GM12878 (cell line): Measurements from ENCODE around the gene ZNF532.

Experiments used
- ATF7 ChIP-seq: fragments of 450-650 bp; IDR thresholded peaks from 2 replicates; pipeline ENCODE4 v1.6.1; 2016; ENCODE audit warnings: low read depth, mild to moderate bottlenecking
- BRCA1 ChIP-seq: IDR thresholded peaks from 2 replicates; pipeline ENCODE4 v1.6.1; 2011; ENCODE audit warnings: low read depth, low read length, improper control_type of control experiment
- CHD1 ChIP-seq: IDR thresholded peaks from 2 replicates; pipeline ENCODE4 v1.6.1; 2012; ENCODE audit warnings: low read depth, low read length, improper control_type of control experiment
- FOS ChIP-seq: IDR thresholded peaks from 3 replicates; pipeline ENCODE4 v1.6.1; 2011; ENCODE audit warnings: borderline replicate concordance; ENCODE audit not compliant: insufficient read length; ENCODE audit errors: extremely low read depth
- HDGF ChIP-seq: fragments of 450-650 bp; IDR thresholded peaks from 2 replicates; pipeline ENCODE4 v1.6.1; 2016; ENCODE audit warnings: antibody characterized with exemption
- JUNB ChIP-seq: IDR thresholded peaks from 2 replicates; pipeline ENCODE4 v1.6.1; 2016; ENCODE audit warnings: antibody characterized with exemption, mild to moderate bottlenecking
- MXI1 ChIP-seq: fragments of 150-350 bp; IDR thresholded peaks from 2 replicates; pipeline ENCODE4 v1.6.1; 2011; ENCODE audit warnings: low read depth, mild to moderate bottlenecking, inconsistent platforms, low read length, improper control_type of control experiment
- TF ChIP-seq, protein P1 (sequence below): fragments of 450-650 bp; IDR thresholded peaks from 2 replicates; pipeline ENCODE4 v1.6.1; 2014; ENCODE audit warnings: mild to moderate bottlenecking
- TF ChIP-seq, protein P2 (sequence below), 3 experiments: IDR thresholded peaks in 2 of 3; conservative IDR thresholded peaks in 1 of 3; 2 replicates each; pipeline ENCODE4 v1.5.1; 2011; ENCODE audit warnings: low read depth in 3 of 3, low read length in 3 of 3, mild to moderate bottlenecking in 3 of 3, control low read depth in 2 of 3, moderate library complexity in 2 of 3, inconsistent platforms in 1 of 3, mixed read lengths in 1 of 3; ENCODE audit not compliant: control insufficient read depth in 2 of 3, insufficient read depth in 1 of 3; ENCODE audit errors: extremely low read depth in 1 of 3
- TF ChIP-seq, protein P3 (sequence below): fragments of 450-650 bp; IDR thresholded peaks from 2 replicates; pipeline ENCODE4 v1.6.1; 2017; ENCODE audit warnings: mild to moderate bottlenecking

DNA sequence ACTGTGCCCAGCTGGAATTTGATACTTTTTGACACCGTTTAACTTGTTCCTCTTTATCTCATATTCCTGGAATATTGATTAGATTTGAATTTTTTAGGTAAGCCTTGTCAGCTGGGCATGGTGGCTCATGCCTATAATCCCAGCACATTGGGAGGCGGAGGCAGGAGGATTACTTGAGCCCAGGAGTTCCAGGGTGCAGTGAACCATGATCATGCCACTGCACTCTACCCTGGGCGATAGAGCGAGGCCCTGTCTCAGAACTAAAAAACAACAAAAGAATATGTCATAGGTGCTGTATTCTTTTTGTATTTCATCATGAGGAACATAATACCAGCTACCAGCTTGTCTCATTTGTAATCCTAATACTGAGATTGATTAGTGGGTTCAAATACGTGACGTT, 90.3 kb downstream of the ZNF532 start:
- no peak for TF ChIP-seq HDGF
- TF ChIP-seq, protein P1, sequence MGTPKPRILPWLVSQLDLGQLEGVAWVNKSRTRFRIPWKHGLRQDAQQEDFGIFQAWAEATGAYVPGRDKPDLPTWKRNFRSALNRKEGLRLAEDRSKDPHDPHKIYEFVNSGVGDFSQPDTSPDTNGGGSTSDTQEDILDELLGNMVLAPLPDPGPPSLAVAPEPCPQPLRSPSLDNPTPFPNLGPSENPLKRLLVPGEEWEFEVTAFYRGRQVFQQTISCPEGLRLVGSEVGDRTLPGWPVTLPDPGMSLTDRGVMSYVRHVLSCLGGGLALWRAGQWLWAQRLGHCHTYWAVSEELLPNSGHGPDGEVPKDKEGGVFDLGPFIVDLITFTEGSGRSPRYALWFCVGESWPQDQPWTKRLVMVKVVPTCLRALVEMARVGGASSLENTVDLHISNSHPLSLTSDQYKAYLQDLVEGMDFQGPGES: no peak
- TF ChIP-seq, protein P2, sequence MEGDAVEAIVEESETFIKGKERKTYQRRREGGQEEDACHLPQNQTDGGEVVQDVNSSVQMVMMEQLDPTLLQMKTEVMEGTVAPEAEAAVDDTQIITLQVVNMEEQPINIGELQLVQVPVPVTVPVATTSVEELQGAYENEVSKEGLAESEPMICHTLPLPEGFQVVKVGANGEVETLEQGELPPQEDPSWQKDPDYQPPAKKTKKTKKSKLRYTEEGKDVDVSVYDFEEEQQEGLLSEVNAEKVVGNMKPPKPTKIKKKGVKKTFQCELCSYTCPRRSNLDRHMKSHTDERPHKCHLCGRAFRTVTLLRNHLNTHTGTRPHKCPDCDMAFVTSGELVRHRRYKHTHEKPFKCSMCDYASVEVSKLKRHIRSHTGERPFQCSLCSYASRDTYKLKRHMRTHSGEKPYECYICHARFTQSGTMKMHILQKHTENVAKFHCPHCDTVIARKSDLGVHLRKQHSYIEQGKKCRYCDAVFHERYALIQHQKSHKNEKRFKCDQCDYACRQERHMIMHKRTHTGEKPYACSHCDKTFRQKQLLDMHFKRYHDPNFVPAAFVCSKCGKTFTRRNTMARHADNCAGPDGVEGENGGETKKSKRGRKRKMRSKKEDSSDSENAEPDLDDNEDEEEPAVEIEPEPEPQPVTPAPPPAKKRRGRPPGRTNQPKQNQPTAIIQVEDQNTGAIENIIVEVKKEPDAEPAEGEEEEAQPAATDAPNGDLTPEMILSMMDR (IDR thresholded peaks at IDR 0.05 in 2 of 3, conservative IDR thresholded peaks at IDR 0.05 in 1 of 3; ENCODE audit: control insufficient read depth in 2 of 3, extremely low read depth in 1 of 3, insufficient read depth in 1 of 3, low read depth in 3 of 3, low read length in 3 of 3): no peak
- TF ChIP-seq JUNB: no peak
- TF ChIP-seq MXI1: no peak
- TF ChIP-seq CHD1: no peak
- TF ChIP-seq BRCA1: no peak
- TF ChIP-seq, protein P3, sequence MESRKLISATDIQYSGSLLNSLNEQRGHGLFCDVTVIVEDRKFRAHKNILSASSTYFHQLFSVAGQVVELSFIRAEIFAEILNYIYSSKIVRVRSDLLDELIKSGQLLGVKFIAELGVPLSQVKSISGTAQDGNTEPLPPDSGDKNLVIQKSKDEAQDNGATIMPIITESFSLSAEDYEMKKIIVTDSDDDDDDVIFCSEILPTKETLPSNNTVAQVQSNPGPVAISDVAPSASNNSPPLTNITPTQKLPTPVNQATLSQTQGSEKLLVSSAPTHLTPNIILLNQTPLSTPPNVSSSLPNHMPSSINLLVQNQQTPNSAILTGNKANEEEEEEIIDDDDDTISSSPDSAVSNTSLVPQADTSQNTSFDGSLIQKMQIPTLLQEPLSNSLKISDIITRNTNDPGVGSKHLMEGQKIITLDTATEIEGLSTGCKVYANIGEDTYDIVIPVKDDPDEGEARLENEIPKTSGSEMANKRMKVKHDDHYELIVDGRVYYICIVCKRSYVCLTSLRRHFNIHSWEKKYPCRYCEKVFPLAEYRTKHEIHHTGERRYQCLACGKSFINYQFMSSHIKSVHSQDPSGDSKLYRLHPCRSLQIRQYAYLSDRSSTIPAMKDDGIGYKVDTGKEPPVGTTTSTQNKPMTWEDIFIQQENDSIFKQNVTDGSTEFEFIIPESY: no peak
- no peak for TF ChIP-seq ATF7
- no peak for TF ChIP-seq FOS
